ENCODE results near the gene TDRD7. TPM values are rescaled to one million over a fixed set of nuclear protein-coding genes. Genes with fewer than 3 reads are reported as not detected.
A peak's percentile ranks its signal among the peaks of the same experiment; 100 is the strongest.
"Not testable (repeated sequence)": the region's sequence is repeated elsewhere in the genome, so short reads cannot be mapped to it uniquely, and the experiment has no call there.

The TDRD7 gene
- total RNA-seq, 1 experiment from 2014 or later = 12.6 TPM

GRCh38 chr9:97478301-97478981 lies 66.5 kb downstream of the TDRD7 start:
- H3K27me3 ChIP-seq = no peaks in the 10 kb centered on the region
- H3K9me3 ChIP-seq = no peaks in the 10 kb centered on the region
- H3K4me3 ChIP-seq = no peak overlapping the region
- DNase-seq = no peak
- H3K36me3 ChIP-seq = no peaks in the 10 kb centered on the region; the same call in 1 of the 2 replicates

- no peak overlapping the region for H3K4me3 ChIP-seq
- no peaks in the 10 kb centered on the region for H3K9me3 ChIP-seq
- no peak for DNase-seq
- H3K36me3 ChIP-seq = no peaks in the 10 kb centered on the region; the same call in 1 of the 2 replicates
- H3K27me3 ChIP-seq = no peaks in the 10 kb centered on the region
These were observed 67.7 kb downstream of the TDRD7 start for GRCh38 chr9:97479496-97480159.

GRCh38 chr9:97480174-97480573 lies 68.3 kb downstream of the TDRD7 start:
- H3K36me3 ChIP-seq = no peaks in the 10 kb centered on the region; the same call in 1 of the 2 replicates
- no peak for DNase-seq
- H3K9me3 ChIP-seq = no peaks in the 10 kb centered on the region
- H3K4me3 ChIP-seq = no peak overlapping the region
- no peaks in the 10 kb centered on the region for H3K27me3 ChIP-seq

- no peaks in the 10 kb centered on the region for H3K9me3 ChIP-seq
- H3K27me3 ChIP-seq = no peaks in the 10 kb centered on the region
- no peaks in the 10 kb centered on the region; the same call in 1 of the 2 replicates for H3K36me3 ChIP-seq
- no peak overlapping the region for H3K4me3 ChIP-seq
- DNase-seq = no peak
These were observed 68.9 kb downstream of the TDRD7 start for GRCh38 chr9:97480749-97481148.

- H3K9me3 ChIP-seq = no peaks in the 10 kb centered on the region
- H3K36me3 ChIP-seq = no peaks in the 10 kb centered on the region; the same call in 1 of the 2 replicates
- no peak for DNase-seq
- no peaks in the 10 kb centered on the region for H3K27me3 ChIP-seq
- H3K4me3 ChIP-seq = no peak overlapping the region
These were observed 72.2 kb downstream of the TDRD7 start for GRCh38 chr9:97484134-97484533.

GRCh38 chr9:97487107-97487506 lies 75.2 kb downstream of the TDRD7 start:
- Histone ChIP-seq H3K27me3 (no peaks in the 10 kb centered on the region), H3K9me3 (no peaks in the 10 kb centered on the region), H3K4me3 (no peak overlapping the region), H3K36me3 (no peaks in the 10 kb centered on the region; the same call in 1 of the 2 replicates)
- no peak for DNase-seq

GRCh38 chr9:97487861-97488260 lies 76.0 kb downstream of the TDRD7 start:
- no peaks in the 10 kb centered on the region for H3K27me3 ChIP-seq
- no peaks in the 10 kb centered on the region for H3K36me3 ChIP-seq
- DNase-seq = no peak
- H3K4me3 ChIP-seq = no peak overlapping the region
- H3K9me3 ChIP-seq = no peaks in the 10 kb centered on the region

GRCh38 chr9:97491216-97491999 lies 79.5 kb downstream of the TDRD7 start:
- Histone ChIP-seq H3K9me3 (no peaks in the 10 kb centered on the region), H3K4me3 (no peak overlapping the region), H3K27me3 (no peaks in the 10 kb centered on the region), H3K36me3 (no peaks in the 10 kb centered on the region)
- no peak for DNase-seq

- peaks cover 25% of the 10 kb centered on the region for H3K27me3 ChIP-seq
- not testable (repeated sequence) for H3K9me3 ChIP-seq, H3K4me3 ChIP-seq, H3K36me3 ChIP-seq, DNase-seq
These were observed 85.9 kb downstream of the TDRD7 start for GRCh38 chr9:97497558-97498375.

- H3K27me3 ChIP-seq = peaks cover 27% of the 10 kb centered on the region
- H3K9me3 ChIP-seq, DNase-seq, H3K4me3 ChIP-seq, H3K36me3 ChIP-seq: not testable (repeated sequence)
These were observed 87.0 kb downstream of the TDRD7 start for GRCh38 chr9:97498846-97499245.

- Histone ChIP-seq H3K36me3 (no peaks in the 10 kb centered on the region), H3K27me3 (peaks cover 27% of the 10 kb centered on the region), H3K9me3 (no peaks in the 10 kb centered on the region; the same call in none of the 2 replicates), H3K4me3 (no peak overlapping the region)
- no peak for DNase-seq
These were observed 88.4 kb downstream of the TDRD7 start for GRCh38 chr9:97500263-97500662.

- peak overlapping the region; percentile 30 for H3K4me3 ChIP-seq
- H3K36me3 ChIP-seq = no peaks in the 10 kb centered on the region
- H3K27me3 ChIP-seq = peaks cover 27% of the 10 kb centered on the region
- DNase-seq = no peak
- no peaks in the 10 kb centered on the region; the same call in none of the 2 replicates for H3K9me3 ChIP-seq
These were observed 88.9 kb downstream of the TDRD7 start for GRCh38 chr9:97500765-97501176.

- Histone ChIP-seq H3K4me3 (peak within 1 kb of the TSS; percentile 51), H3K27me3 (peaks cover 27% of the 10 kb centered on the region), H3K9me3 (no peaks in the 10 kb centered on the region; the same call in none of the 2 replicates), H3K36me3 (no peaks in the 10 kb centered on the region)
- peak; percentile 66 for DNase-seq
These were observed 89.5 kb downstream of the TDRD7 start, which contains the start of gene TMOD1 for GRCh38 chr9:97501177-97501971. Gene TMOD1 (plus strand): TSS chr9:97501666. CDS start chr9:97524189, 22,523 bp downstream.

GRCh38 chr9:97501972-97502221 lies 90.0 kb downstream of the TDRD7 start:
- Histone ChIP-seq H3K36me3 (no peaks in the 10 kb centered on the region), H3K9me3 (no peaks in the 10 kb centered on the region; the same call in none of the 2 replicates), H3K27me3 (peaks cover 27% of the 10 kb centered on the region), H3K4me3 (peak overlapping the region; percentile 51)
- DNase-seq = no peak

GRCh38 chr9:97502222-97502983 lies 90.5 kb downstream of the TDRD7 start:
- peaks cover 27% of the 10 kb centered on the region for H3K27me3 ChIP-seq
- H3K4me3 ChIP-seq = peak overlapping the region; percentile 51
- no peaks in the 10 kb centered on the region; the same call in none of the 2 replicates for H3K9me3 ChIP-seq
- no peaks in the 10 kb centered on the region for H3K36me3 ChIP-seq
- DNase-seq = no peak
